ENCODE measurements around the gene CT47C1.
A peak's percentile ranks its signal among the peaks of the same experiment; 100 is the strongest.
"Not testable (repeated sequence)": the region's sequence is repeated elsewhere in the genome, so short reads cannot be mapped to it uniquely, and the experiment has no call there.

The CT47C1 gene

DNA sequence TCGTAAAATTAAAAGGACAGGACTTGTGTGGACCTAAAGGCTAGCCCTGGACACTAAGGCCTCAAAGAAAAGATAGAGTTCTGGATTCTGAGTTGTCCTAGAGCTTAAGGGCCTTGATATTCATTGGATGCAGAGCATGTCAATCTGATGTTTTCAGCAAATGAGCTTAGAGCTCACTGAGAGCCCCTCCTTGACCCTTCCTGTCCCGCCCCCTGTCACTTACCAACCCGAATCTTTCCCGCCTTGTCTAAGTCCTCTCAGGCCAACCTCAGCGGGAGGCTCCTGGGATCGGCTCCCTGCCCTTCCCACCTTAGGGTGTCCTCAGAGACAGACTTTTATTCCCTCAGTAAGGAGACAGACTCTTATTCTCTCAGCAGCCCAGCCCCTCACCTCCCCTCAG, at the start of gene CT47C1:
TSS of gene CT47C1 (plus strand) at position 250 of the 400 bp plus-strand sequence. CDS start 233 bp downstream, outside the sequence.
- no peak for DNase-seq (ENCODE audit: low read depth)

DNA sequence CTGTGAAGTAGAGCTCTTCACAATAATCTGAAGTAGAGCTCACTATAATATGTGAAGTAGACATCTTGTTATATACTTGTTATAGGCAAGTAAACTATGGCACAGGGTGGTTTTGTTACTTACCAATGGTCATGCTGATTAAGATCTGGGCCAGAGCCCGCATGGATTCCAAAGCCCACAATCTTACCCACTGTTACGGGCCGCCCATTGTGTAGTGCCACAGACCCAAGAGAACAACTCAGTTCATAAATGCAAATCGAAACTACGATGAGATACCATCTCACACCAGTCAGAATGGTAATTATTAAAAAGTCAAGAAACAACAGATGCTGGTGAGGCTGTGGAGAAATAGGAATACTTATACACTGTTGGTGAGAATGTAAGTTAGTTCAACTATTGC, 46.9 kb upstream of the CT47C1 start:
- no peak for DNase-seq (ENCODE audit: low read depth)

DNA sequence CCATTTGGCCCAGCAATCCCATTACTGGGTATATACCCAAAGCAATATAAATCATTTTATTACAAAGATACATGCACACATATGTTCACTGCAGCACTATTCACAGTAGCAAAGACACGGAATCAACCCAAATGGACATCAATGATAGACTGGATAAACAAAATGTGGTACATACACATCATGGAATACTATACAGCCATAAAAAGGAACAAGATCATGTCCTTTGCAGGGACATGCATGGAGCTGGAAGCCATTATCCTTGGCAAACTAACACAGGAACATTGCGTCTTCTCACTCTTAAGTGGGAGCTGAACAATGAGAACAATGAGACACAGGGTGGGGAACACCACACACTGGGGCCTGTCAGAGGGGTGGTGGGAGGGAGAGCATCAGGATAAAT, 46.4 kb upstream of the CT47C1 start:
- DNase-seq (ENCODE audit: low read depth) = not testable (repeated sequence)

DNA sequence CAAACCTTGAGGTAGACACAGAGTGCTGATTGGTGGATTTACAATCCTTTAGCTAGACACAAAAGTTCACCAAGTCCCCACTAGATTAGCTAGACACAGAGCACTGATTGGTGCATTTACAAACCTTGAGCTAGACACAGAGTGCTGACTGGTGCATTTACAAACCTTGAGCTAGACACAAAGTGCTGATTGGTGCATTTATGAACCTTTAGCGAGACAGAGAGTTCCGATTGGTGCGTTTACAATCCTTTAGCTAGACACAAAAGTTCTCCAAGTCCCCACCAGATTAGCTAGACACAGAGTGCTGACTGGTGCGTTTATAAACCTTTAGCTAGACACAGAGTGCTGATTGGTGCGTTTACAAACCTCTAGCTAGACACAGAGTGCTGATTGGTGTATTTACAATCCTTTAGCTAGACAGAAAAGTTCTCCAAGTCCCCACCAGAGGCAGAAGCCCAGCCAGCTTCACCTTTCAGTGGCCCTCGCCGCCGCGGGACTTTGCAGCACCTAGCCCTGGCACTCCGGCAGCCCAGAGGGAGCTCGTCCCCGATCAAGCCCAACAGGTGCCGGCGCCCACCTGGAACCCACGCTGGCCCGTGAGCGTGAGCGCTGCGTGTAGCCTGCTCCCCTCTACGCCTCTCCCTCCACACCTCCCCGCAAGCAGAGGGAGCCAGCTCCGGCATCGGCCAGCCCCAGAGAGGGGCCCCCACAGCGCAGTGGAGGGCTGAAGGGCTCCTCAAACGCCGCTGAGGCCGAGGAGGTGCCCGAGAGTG, 44.6 kb upstream of the CT47C1 start:
- DNase-seq (ENCODE audit: low read depth) = not testable (repeated sequence)

DNA sequence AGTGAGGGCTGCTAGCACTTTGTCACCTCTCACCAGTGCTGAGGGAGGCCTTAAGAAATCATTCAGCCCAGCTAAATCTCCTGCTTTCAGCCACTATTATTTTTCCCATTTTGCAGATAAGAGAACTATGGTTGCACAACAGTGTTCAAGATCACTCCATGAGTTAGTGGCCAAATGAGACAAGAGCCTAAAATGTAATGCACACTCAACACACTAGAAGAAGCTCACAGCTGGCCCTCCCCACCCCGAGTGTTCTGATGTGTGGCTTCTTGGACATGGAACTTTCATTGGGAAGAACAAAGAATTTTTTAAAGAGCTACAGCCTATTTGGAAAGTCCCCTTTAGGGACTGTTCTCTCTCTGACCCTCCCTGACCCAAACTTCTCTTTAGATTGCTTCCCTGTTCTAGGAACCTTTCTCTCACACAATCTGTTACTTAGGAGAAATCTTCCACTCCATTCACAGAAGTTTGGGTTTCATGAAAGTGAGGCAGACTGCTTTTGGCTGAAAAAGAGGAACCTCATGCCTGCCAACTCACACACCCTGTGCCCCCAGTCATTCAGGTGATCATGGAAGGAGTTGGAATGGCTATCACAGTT, 44.0 kb upstream of the CT47C1 start:
- no peak for DNase-seq (ENCODE audit: low read depth)

DNA sequence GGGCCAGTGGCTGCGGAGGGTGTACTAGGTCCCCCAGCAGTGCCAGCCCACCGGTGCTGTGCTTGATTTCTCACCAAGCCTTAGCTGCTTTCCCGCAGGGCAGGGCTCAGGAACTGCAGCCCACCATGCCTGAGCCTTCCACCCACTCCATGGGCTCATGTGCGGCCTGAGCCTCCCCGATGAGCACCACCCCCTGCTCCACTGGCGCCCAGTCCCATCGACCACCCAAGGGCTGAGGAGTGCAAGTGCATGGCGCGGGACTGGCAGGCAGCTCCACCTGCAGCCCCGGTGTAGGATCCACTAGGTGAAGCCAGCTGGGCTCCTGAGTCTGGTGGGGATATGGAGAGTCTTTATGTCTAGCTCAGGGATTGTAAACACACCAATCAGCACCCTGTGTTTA, 43.1 kb upstream of the CT47C1 start:
- not testable (repeated sequence) for DNase-seq (ENCODE audit: low read depth)

DNA sequence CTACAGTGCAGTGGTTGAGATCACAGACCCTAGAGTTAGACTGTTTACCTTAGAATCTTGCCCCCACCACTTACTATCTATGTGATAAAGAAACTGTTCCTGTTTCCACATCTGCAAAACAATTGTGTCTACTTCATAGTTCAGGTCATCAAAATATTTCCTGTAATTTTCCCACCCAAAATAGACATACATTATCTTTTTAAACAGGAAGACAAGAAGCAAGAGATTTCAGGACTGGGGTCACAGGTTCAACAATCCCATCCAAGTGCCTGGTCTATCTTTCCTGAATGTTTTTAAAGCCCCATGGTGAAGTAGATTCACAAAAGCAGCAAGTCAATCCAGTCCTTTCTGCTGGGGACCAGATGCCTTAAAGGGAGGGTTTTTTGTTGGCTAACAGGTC, 41.8 kb upstream of the CT47C1 start:
- DNase-seq (ENCODE audit: low read depth) = no peak

DNA sequence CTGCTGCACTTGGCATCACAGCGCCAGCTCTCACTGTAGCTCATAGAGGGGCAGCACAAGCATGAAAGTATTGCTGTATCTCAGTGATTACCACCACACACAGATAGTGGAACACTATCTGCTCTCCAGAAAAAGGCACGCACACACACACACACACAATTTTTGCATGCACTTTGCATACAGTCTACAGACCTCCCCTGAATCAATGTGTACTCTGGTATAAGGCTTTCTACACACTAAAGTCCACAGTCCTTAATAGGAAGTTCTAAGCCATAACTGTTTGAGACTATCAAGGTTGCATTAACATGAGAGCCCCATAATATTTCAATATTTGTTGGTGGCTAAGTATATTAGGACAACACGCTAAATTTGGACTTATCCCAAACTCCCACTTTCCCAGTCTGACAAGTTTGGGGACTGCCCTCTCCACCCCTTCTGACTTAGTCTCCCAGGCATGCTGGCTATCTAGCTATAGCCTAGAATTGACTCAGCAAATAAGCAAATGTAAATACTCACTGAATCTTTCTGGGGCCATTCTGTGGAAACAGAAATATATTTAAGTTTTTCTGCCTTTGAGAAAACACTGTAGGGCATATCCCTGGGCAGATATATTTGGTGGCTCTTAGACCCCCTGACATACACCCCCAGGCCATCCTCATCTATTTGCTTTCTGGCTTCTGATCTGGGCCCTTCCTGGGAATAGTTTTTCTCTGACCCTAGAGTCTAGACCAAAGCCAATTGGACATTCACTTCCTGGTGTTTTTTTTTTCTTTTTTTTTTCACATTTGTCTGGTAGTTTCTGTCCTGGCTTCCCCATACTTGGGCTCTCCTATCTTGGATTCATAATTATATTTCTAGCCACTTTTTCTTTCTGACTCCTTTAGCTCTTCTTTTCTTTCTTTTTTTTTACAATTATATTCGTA, 36.4 kb upstream of the CT47C1 start:
- no peak for DNase-seq (ENCODE audit: low read depth)

DNA sequence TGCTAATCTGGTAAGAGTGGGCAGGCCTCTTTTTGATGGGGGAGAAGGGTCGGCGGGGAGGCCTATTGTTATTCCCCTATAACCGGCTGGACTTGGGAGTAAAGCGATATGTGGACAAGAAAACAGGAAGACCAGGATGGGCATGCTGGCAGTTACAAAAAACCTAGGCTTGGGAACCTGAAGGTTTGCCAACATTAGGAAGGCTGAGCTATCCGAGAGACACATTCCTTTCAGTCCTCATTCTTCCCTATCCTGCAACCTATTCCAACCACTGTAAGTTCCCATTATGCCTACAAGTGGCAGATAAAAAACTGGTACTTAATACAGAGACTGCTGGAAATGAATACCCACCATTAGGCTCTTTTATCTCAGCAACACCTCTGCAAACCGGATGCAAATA, 32.4 kb upstream of the CT47C1 start:
- DNase-seq (ENCODE audit: low read depth) = no peak

DNA sequence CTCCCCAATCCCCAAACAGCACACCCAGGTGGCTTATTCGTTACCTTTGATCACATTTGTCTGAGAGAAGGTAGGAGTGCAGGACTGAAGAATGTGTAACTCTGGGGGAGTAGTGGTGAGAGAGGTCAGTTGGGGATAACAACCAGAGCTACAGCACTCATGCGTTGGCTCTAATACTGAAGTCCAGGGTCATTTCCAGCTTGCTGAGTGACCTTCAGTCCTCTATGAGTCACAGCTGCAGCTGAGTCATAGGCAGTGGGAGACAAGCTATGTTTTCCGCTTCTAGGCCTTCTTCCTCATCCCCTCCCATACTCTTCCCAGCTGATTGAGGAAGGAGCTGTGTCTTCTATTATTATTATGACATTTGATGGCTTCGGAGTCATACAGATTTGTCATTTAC, 31.6 kb upstream of the CT47C1 start:
- no peak for DNase-seq (ENCODE audit: low read depth)

DNA sequence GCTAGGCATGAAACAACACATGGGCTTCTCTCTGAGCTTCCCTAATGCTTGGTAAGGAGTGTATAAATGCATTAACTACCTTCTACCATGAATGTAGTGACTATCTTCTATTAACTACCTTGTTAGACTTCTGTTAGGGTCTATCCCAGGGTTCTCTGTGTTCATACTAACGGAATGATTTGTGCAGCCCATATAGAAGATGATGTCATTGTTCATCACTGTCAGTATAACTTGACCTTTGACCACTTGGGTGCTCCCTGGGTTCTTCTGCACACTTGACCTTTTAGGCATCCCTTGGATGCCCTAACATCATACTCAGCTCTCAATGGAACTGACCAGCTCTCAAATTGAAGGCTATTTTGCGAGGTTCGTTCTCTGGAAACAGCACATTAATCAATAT, 30.8 kb upstream of the CT47C1 start:
- no peak for DNase-seq (ENCODE audit: low read depth)

DNA sequence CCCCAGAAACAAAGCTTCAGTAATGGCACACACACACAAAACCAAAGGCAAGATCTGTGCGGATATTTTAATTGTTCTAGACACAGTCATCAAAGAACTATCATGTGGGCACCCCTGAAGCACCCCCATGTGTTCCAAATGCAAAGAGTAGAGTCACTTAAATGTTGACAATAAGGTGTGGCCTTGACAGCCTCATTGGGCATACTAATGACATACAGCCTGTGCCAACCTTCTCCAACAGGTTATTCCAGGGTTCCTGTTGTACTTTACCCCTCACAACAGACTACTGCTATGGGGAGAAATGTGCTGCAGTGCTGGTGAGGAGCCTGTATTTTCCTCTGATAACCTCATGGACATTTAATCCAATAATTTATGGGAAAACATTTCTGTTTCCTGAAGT, 29.8 kb upstream of the CT47C1 start:
- DNase-seq (ENCODE audit: low read depth) = no peak

DNA sequence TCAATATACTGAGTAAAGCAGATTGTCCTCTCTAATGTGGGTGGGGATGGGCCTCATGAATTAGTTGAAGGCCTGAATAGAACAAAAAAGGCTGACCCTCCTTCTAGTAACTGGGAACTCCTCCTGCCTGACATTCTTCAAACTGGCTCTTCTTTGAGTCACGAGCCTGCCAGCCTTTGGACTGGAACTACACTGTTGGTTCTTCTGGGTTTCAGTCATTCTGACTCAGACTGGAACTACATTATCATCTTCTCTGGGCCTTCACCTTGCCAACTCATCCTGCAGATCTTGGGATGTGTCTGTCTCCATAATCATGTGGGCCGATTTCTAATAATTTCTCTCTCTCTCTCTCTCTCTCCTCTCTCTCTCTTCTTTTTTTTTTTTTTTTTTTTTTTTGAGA, 26.9 kb upstream of the CT47C1 start:
- no peak for DNase-seq (ENCODE audit: low read depth)

DNA sequence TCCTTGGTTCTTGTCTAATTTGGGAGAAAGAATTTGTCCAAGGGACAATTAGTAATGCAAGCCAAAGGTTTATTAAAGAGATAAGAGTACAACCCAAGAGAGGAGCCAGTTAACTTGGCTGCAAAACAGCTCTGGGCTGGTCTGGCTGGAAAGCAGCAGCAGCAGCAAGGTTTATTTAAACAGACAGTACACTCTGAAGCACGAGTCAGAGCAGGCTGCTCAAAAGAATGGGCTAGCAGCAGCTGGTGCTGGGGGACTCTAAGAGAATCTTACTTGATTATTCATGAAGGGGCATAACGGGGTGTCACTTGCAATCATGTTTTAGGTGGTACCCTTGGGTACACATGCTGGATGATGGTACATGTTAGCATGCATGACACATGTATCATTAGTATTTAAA, 17.1 kb upstream of the CT47C1 start:
- DNase-seq (ENCODE audit: low read depth) = no peak

DNA sequence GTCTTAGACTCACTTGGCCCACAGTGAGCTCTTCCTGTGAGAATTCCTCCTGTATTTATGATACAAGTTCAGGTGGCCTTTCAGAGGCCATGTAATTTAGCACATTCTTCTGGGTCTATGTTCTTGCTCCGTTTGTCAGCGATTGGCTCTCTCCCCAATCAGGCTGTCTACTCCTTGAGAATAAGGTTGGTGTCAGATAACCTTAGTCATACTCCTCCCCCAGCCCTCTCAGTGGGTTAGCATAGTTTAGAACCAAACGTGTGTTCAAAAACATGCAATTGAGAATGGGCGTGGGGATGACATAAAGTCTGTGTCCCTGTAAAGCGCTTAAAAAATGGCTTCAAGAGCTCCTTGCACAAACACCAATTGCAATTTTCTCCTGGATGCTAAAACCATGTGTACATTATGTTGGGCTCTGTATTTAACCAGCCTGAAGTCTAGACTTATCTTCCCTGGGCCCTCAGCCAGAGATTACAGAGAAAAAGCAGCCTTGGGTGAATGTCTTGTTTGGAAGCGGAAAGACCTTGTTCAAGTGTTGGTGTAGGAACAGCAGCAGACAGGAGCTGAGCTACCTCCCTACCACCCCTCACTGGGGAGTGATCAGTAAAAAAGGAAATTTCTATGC, 9.9 kb upstream of the CT47C1 start:
- no peak for DNase-seq (ENCODE audit: low read depth)

DNA sequence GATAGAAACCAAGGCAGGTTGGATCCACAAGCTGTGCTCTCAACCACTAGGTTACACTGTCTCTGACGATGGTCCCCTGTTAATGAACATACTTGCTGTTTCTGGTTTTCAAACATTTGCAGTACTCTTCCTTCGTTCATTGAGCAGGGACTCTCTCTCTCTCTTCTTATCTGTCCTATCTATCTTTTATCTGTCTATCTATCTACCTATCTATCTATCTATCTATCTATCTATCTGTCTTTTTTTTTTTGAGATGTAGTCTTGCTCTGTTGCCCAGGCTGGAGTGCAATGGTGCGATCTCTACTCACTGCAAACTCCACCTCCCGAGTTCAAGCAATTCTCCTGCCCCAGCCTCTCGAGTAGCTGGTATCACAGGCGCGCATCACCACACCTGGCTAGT, 9.4 kb upstream of the CT47C1 start:
- no peak for DNase-seq (ENCODE audit: low read depth)

DNA sequence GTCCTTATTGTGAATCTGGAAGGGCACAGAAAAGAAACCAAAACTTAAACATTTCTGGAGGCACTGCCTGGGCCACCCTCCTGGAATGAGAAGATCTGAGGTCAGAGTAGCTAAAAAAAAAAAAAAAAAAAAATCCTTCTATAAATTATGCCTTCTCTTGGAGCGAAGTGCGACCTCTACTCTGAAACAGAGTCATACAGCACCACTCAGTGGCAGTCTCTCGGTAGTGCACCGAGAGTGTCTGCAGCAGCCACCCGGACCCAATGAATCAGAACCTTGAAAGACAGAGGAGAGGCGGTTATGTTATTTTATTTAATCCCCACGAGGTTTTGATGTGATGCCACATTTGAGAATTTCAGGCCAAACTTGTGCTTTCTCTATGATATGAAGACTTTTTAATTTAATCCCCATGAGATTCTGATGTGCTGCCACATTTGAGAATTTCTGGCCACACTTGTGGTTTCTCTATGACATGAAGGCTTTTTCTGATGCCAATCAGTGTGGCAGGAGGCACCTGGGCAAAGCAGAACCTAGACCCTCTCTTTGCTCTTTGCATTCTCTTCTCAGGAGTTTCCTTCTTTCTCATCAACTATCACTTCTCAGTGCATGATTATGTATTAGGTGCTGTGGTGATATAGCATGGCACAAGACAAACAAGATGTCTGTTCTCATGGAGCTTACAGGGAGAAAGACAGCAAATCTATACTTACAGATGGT, 5.6 kb upstream of the CT47C1 start:
- peak; percentile 6 for DNase-seq (ENCODE audit: low read depth)

DNA sequence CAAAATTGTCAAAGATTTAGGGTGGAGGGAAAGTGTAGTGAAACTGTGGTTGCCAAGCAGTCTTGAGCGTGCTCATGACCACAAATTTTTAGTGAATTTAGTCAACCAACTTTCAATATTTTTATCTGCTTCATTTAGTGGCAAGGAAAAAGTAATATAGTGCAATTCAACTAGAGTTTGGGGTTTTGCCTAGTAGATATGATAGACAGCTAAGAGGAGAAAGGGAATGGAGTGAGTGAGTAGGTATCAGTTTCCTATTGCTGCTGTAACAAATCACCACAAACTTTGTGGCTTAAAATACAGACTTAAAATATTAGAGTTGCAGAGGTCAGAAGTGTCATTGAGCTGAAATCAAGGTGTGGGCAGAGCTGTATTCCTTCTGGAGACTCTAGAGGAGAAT, 3.7 kb upstream of the CT47C1 start:
- DNase-seq (ENCODE audit: low read depth) = no peak

DNA sequence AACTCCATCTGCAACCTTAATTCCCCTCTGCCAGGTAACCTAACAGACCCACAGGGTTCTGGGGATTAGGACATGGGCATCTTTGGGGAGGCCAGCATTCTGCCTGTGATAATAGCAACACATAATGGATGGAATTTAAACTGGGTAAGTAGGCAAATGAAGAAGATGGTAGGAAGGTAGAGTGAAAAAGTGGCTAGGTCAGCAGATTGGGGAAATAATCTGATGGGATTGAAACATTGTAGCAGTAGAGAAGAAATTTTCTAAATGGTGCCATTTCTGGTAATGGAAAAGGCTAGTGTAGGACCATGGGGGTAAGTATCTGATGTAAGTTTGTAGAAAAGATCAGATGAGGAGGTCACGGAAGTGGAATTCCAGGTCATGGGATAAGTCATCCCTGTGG, 3.0 kb upstream of the CT47C1 start:
- no peak for DNase-seq (ENCODE audit: low read depth)

DNA sequence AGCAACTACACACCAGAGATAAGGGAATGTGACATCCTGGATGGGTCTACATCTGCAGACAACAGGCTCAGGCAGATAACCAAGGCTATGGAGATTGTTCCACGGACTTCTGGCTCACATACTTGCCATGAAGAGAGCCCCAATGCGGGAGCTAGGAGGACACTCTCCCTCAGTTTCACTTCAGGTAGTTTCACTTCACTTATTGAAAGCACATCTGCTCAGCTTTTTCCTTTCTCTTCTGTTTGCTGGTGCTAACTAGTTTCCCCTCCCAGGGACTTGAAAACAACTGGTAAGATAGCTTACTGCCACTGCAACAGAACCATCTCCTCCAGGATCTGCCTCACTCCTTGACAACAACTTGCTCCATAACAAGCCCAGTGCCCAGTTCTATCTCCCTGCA, 1.4 kb upstream of the CT47C1 start:
- DNase-seq (ENCODE audit: low read depth) = no peak

DNA sequence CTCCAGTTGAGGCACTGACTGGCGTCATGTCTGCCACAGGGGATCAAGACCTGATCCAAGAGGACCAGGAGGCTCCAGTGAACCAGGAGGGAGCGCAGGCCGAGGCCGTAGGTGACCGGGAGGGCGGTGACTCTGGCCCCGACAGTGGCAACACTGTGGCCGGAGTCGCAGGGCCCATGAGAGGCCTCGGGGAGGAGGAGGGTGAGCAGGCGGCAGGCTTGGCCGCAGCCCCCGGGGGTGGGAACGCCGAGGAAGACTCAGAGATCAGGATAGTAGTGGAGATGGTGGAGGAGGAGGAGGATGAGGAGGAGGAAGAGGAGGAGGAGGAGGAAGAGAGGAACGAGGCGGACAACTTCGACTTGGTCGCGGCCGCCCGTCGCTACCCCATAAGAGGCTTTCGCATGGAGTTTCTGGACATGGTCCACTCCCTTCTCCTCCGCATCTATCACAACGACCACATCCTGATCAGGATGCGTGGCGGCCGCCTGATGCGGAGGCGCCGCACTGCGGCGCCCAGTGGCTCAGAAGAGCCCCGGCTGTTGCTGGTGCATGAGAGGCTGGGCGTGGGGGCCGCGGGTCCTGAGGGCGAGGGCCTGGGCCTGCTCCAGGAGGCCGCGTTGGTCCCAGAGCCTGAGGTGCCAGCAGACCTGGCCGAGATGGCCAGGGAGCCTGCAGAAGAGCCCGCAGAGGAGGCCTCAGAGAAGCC, 560 bp downstream of the CT47C1 start:
- no peak for DNase-seq (ENCODE audit: low read depth)
